ENCODE results near the gene GCSAM. TPM values are rescaled to one million over a fixed set of nuclear protein-coding genes. Genes with fewer than 3 reads are reported as not detected.

The GCSAM gene
- polyA plus RNA-seq, 1 of the 3 experiments (the other 2 are of a cell fraction), result not detected

- Histone ChIP-seq H2AFZ (ENCODE audit: low read depth) (no peak overlapping the region), H3K9me3 (no peaks in the 10 kb centered on the region), H3K9ac (no peak overlapping the region), H3K36me3 (replicated peaks in 1 of 2; ENCODE audit: control insufficient read depth in 1 of 2, insufficient read depth in 2 of 2, low read length in 1 of 2) (peaks cover 0 to 9% of the 10 kb centered on the region in 2 experiments), H3K4me3 (ENCODE audit: low read depth in 2 of 2, low read length in 1 of 2) (no peak overlapping the region), H4K20me1 (ENCODE audit: insufficient read depth) (no peaks in the 10 kb centered on the region), H3K79me2 (ENCODE audit: insufficient read depth) (no peaks in the 10 kb centered on the region), H3F3A (replicated peaks; ENCODE audit: insufficient read depth) (no peaks in the 10 kb centered on the region), H3K9me2 (no peaks in the 10 kb centered on the region), H3K4me2 (no peak overlapping the region), H3K4me1 (ENCODE audit: control insufficient read depth in 1 of 2, insufficient read depth in 2 of 2, low read depth in 1 of 2, low read length in 1 of 2) (no peaks in the 10 kb centered on the region), H3K27me3 (ENCODE audit: insufficient read depth) (no peaks in the 10 kb centered on the region), H3K27ac (ENCODE audit: low read depth in 2 of 2, low read length in 1 of 2) (no peak overlapping the region)
- TF ChIP-seq TCF12 (IDR thresholded peaks at IDR 0.05) (no peak), ZBTB33 (IDR thresholded peaks at IDR 0.05; ENCODE audit: borderline replicate concordance, low read depth) (no peak), SMC3 (IDR thresholded peaks at IDR 0.05; ENCODE audit: low read depth, low read length) (no peak), MEF2A (IDR thresholded peaks at IDR 0.05; ENCODE audit: borderline replicate concordance, low read depth) (no peak), RAD21 (IDR thresholded peaks at IDR 0.05; ENCODE audit: low read length) (no peak), ELF1 (IDR thresholded peaks at IDR 0.05) (no peak)
- TF ChIP-seq, protein P1, sequence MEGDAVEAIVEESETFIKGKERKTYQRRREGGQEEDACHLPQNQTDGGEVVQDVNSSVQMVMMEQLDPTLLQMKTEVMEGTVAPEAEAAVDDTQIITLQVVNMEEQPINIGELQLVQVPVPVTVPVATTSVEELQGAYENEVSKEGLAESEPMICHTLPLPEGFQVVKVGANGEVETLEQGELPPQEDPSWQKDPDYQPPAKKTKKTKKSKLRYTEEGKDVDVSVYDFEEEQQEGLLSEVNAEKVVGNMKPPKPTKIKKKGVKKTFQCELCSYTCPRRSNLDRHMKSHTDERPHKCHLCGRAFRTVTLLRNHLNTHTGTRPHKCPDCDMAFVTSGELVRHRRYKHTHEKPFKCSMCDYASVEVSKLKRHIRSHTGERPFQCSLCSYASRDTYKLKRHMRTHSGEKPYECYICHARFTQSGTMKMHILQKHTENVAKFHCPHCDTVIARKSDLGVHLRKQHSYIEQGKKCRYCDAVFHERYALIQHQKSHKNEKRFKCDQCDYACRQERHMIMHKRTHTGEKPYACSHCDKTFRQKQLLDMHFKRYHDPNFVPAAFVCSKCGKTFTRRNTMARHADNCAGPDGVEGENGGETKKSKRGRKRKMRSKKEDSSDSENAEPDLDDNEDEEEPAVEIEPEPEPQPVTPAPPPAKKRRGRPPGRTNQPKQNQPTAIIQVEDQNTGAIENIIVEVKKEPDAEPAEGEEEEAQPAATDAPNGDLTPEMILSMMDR (IDR thresholded peaks at IDR 0.05), result no peak
- DNase-seq, result no peak
- 83% methylated on average over 1 of the region's 1 CpG for WGBS (ENCODE audit: low lambda C conversion rate)
- POLR2A ChIA-PET, result no interaction called here
- CTCF ChIA-PET, result interaction anchor here (1.2 to 4.7 kb wide), 2 partner anchors 11 to 15 kb away, joined by 3 to 29 read pairs; no protein-coding TSS in a partner anchor
Measured at GRCh38 chr3:112126511-112126911, 6.5 kb downstream of the GCSAM start.

DNA sequence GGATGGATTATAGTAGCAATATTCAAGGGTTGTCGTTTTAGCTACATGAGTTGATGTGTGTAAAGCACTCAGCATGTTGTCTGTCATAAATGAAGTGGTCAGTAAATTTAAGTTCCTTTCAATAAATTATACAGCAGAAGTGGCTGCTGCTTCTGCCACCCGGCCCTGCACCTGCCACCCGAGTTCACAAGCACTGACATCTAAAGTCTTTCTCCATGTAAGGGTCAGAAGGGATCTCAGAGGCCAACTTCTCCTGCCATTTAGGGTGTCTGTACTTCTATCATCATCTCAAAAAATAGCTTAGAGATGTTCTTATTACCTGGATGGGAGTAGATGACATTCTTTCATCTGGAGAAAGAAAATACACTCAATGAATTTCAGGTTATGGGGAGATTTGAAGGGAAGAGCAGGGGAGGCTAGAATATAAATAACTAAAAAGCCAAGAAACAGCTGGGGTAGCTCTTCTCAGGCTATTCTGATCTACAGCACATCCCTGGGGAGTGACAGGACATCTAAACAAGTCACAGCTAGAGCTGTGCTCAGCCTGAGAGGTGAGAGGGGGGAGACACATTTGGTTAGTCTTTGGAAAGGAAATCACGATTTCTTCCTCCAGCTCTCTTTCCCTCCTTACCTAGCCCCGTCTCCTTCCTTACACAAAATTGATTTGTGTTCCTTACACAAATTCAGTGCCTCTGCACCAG is 8.0 kb downstream of the GCSAM start:
- H4K20me1 ChIP-seq (ENCODE audit: insufficient read depth), result no peaks in the 10 kb centered on the region
- H3K27me3 ChIP-seq (ENCODE audit: insufficient read depth), result no peaks in the 10 kb centered on the region
- no peaks in the 10 kb centered on the region for H3K79me2 ChIP-seq (ENCODE audit: insufficient read depth)
- H3F3A ChIP-seq (replicated peaks; ENCODE audit: insufficient read depth), result no peaks in the 10 kb centered on the region
- H3K27ac ChIP-seq (ENCODE audit: low read depth in 2 of 2, low read length in 1 of 2), result no peak overlapping the region
- CTCF ChIA-PET, result interaction anchor here (1.0 to 4.7 kb wide), 4 partner anchors 12 to 406 kb away, joined by 4 to 29 read pairs (median 5); no protein-coding TSS in a partner anchor
- POLR2A ChIA-PET, result no interaction called here
- 94% methylated on average over 5 of the region's 5 CpGs for WGBS (ENCODE audit: low lambda C conversion rate)
- no peak overlapping the region for H3K4me2 ChIP-seq
- no peaks in the 10 kb centered on the region for H3K4me1 ChIP-seq (ENCODE audit: control insufficient read depth in 1 of 2, insufficient read depth in 2 of 2, low read depth in 1 of 2, low read length in 1 of 2)
- TF ChIP-seq GATA2 (CRISPR knock-in tag; IDR thresholded peaks at IDR 0.05) (no peak), RXRA (IDR thresholded peaks at IDR 0.05; ENCODE audit: borderline replicate concordance, low read depth) (no peak), RCOR1 (IDR thresholded peaks at IDR 0.05; ENCODE audit: low read length) (no peak), FOSL2 (IDR thresholded peaks at IDR 0.05; ENCODE audit: borderline replicate concordance, low read depth) (no peak), YY1 (IDR thresholded peaks at IDR 0.05; ENCODE audit: low read depth) (no peak), TCF12 (IDR thresholded peaks at IDR 0.05) (no peak), POLR2AphosphoS5 (IDR thresholded peaks at IDR 0.05; ENCODE audit: low read depth, low read length) (no peak), REST (IDR thresholded peaks at IDR 0.05; ENCODE audit: low read depth, low read length) (no peak), JUND (IDR thresholded peaks at IDR 0.05) (no peak)
- TF ChIP-seq, protein P2, sequence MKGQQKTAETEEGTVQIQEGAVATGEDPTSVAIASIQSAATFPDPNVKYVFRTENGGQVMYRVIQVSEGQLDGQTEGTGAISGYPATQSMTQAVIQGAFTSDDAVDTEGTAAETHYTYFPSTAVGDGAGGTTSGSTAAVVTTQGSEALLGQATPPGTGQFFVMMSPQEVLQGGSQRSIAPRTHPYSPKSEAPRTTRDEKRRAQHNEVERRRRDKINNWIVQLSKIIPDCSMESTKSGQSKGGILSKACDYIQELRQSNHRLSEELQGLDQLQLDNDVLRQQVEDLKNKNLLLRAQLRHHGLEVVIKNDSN (IDR thresholded peaks at IDR 0.05; ENCODE audit: borderline replicate concordance, low read depth), result no peak
- TF ChIP-seq, protein P3, sequence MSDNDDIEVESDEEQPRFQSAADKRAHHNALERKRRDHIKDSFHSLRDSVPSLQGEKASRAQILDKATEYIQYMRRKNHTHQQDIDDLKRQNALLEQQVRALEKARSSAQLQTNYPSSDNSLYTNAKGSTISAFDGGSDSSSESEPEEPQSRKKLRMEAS (IDR thresholded peaks at IDR 0.05; ENCODE audit: low read depth), result no peak
- H3K9ac ChIP-seq, result no peak overlapping the region
- no peak for DNase-seq
- peaks cover 0 to 9% of the 10 kb centered on the region in 2 experiments for H3K36me3 ChIP-seq (replicated peaks in 1 of 2; ENCODE audit: control insufficient read depth in 1 of 2, insufficient read depth in 2 of 2, low read length in 1 of 2)
- no peak overlapping the region for H3K4me3 ChIP-seq (ENCODE audit: low read depth in 2 of 2, low read length in 1 of 2)
- no peaks in the 10 kb centered on the region for H3K9me2 ChIP-seq
- no peak overlapping the region for H2AFZ ChIP-seq (ENCODE audit: low read depth)
- H3K9me3 ChIP-seq, result no peaks in the 10 kb centered on the region

Measured in SK-N-SH (cell line).